Stimulated activated CD4-positive, alpha-beta T cell treated with anti-CD3 and anti-CD28 coated beads, TNF-alpha, amount 100 ng/mL, for 48 hours (primary cell): Measurements from ENCODE around the gene SMG6.
"Not testable (repeated sequence)": the region's sequence is repeated elsewhere in the genome, so short reads cannot be mapped to it uniquely, and the experiment has no call there.

Source experiments
- DNase-seq, 3 donors: peaks; one replicate each; pipeline ENCODE4 v3.0.0-alpha.2; 2020; ENCODE audit warnings: low read depth in 3 of 3

SMG6 gene

DNA sequence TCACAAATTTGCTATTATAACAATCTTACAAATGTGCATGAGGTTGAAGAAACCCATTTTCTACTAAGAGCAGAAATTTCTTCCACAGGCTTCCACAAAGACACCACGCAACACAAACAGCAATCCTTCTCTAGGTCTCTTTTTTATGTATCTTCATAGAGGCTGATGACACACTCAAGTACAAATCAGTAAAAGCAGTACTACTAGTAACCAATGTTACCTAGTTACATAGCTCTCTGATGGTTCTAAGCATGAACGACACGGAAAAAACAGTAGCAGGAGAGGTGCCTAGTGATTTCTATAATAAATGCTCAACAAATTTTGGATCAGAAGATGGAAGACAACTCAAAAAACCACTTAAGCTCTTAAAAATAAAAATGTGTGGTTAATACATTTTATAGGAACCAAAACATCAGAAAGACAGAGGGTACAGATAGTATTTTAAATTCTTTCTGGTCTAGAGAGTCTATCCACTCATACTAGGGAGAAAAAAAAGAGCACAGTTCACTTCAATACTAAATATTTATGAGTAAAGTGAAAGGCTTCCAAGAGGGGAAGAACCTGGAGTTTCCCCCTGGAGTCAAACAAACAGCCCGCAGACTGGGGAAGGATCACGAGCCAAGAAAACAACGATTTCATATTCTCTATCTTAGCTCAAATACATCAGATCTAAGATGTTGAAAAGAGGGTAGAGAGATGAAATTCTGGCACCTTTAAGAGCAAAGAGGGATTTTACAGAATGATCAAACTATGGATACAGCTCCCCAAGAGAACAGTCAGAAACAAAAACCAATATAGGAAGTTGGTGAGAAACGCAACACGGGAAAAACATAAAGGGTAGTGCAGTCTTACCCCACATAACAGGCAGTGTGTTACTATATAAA is 40.2 kb downstream of the SMG6 start:
- DNase-seq = no peak

DNA sequence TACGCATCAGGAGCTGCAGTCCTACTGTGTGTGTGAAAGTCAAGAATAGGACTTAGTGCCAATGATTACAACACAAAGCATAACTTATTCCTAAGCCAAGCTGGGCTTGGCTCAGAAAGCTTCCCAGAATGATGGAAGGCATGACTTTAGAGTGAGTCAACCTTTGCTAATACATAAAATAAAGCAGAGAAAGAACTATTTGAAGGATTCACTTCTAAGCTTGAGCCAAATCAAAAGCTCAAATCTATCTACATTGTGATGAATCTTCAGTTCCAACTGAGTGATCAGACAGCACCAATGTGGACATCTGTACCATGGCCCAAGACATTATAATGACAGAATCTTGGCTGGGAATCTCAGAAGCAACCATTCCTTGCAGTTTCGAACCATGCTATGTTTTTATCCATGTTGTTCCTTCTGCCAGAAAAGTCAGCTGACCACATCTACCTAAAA is 41.4 kb downstream of the SMG6 start:
- no peak for DNase-seq

DNA sequence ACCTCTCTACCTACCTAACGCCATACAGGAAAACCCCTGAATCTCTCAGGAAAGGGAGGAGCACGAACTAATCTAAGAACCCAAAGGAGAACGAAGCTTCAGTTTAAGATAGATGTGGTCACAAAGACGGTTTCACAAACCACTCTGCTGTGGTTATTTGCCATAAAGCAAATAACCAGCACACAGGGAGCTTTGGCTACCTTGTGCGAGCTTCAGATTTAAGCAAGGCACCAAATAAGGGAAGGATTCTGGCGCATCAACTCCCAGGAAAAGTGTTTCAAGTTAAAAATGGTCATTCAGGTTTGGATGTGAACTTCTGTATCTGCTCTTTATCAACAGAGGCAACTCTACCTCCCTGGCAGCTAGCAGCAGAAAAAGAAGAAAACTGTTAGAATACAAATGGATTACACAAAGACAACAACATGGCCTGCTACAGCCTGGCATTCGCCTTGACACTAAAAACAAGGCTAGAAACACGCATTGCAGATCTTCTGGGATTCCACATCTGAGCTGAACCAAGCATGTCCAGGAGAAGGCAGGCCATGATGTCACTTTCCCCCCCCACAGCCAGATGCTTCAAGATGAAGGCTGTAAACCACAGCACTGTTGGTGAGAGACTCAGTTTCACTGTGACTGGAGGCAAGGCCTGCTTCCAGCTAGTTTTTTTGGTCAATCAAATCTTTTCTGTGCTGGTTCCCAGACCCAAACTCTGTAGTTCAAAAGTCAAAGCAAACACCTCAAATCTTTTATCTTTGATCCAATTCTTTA is 43.6 kb downstream of the SMG6 start:
- DNase-seq = peak; percentile 50 to 79 (median 73)

DNA sequence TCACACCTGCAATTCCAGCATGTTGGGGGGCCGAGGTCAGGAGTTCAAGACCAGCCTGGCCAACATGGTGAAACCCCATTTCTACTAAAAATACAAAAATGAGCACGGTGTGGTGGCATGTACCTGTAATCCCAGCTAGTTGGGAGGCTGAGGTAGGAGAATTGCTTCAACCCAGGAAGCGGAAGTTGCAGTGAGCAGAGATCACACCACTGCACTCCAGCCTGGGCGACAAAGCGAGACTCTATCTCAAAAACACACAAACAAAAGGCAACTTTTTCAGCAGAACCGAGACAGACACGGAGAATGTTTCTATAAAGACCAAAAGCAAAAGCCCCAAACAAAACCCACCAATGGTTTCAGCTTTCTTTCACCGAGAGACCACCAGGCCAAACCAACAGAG is 44.8 kb downstream of the SMG6 start:
- DNase-seq = not testable (repeated sequence)

DNA sequence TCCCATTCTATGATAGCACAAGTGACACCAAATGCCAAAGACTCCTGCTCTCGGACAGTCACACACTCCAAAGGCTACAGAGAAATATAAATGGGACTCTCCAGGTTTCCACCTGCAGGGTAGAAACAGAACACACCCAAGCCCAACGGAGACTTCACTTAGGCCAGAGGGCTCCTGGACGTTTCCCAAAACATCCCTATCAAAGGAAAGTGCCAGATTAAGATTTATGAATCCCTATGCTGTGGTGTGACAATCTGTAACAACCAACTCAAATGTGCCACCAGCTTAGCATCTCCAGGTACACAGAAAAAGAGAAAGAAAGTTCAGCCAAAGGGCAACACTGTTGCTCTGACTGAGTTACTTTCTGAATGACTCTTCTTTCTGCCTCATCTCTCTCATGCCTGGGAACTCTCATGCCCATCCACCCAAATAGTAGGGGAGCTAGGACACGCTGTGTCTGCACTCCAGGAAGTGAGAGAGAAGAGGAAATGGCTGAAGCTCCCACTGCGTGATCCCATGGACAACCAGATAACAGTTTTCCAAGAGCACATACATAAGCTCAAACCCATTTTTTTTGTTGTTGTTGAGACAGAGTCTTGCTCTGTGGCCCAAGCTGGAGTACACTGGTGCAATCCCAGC is 49.7 kb downstream of the SMG6 start:
- no peak for DNase-seq

DNA sequence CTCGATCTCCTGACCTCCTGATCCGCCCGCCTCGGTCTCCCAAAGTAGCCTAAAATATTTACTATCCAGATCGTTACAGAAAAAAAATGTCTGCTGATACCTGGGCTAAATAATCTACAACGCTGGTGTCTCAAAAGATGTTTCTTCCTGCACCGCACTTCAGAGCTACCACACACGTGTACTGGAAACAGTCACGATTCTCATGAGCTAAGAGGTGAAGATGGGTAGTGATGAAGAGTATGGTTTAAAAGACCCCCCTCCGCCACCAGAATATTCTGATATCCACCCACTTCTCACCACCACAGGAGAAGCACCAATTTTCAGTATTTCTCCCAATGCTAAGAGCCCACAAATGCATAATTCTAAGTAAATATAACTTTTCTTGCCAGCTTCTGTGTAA is 50.2 kb downstream of the SMG6 start:
- DNase-seq = no peak

DNA sequence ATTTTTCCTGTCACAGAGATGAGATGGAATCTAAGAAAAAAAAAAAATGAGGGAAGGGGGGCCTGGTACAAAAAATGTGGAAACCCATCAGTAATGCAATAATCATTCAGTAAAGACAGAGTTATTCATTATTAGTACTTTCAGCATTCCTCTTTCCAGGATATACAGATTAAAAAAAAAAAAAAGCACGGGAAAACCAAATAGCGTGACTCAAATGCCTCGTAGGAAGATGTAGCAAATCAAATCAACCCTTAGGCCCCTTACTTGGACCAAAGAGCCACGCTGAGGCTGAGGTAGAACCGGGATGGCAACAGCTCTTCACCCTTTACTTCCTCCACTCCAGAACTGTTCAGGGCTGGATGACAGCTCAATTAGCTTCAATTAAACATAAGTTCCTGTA is 52.5 kb downstream of the SMG6 start:
- no peak for DNase-seq

DNA sequence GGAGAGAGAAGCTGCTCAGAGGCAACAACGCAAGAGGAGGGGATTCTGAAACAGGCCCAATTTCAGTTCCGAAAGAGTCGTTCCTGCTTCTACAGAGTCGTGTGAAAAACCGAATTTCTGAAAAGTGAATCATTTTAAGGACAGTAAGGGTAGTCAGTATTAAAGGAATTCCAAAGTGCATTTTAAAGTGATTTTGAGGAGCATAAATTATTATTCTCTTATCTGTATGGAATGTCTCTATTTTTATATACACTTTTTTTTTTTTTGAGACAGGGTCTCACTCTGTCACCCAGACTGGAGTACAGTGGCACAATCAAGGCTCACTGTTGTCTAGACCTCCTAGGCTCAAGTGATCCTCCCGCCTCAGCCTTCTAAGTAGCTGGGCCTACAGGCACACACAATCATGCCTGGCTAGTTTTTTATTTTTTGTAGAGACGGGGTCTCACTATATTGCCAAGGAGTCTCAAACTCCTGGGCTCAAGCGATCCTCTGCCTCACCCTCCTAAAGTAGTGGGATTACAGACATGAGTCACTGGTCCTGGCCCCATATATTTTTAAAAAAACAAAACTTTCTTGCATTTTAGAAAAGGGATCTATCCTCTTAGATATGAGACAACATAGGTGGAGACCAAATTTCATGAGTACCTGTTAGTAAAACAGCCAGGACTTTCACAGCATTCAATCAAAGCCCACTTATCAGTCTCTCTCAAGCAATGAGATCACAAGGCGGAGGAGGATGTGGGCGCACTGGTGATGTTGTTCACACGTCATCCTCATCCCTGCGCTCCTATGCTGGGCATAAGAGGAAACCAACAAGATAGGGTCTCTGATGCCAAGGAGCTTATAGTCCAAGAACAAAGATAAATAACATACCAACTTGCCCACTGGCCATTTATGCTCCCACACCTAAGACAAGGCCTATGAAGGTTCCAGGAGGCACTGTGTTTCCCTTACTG is 53.2 kb downstream of the SMG6 start:
- DNase-seq = no peak

DNA sequence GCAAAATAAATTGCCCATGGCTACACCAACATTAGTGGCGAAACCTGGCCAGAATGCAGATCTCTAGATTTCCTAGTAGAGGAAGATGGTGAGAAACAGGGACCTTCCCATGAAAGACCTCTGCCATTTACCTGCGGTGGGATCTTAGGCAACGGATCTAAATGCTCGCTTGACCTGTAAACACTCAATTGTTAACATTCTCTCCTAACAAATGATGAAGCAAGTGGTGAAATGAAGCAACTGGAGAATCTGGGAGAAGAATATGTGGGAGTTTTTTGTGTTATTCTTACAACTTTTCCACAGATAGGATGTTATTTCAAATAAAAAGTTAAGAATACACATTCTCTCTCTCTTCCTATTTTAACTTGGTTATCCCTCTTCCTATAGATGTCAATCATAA is 56.6 kb downstream of the SMG6 start:
- no peak for DNase-seq

DNA sequence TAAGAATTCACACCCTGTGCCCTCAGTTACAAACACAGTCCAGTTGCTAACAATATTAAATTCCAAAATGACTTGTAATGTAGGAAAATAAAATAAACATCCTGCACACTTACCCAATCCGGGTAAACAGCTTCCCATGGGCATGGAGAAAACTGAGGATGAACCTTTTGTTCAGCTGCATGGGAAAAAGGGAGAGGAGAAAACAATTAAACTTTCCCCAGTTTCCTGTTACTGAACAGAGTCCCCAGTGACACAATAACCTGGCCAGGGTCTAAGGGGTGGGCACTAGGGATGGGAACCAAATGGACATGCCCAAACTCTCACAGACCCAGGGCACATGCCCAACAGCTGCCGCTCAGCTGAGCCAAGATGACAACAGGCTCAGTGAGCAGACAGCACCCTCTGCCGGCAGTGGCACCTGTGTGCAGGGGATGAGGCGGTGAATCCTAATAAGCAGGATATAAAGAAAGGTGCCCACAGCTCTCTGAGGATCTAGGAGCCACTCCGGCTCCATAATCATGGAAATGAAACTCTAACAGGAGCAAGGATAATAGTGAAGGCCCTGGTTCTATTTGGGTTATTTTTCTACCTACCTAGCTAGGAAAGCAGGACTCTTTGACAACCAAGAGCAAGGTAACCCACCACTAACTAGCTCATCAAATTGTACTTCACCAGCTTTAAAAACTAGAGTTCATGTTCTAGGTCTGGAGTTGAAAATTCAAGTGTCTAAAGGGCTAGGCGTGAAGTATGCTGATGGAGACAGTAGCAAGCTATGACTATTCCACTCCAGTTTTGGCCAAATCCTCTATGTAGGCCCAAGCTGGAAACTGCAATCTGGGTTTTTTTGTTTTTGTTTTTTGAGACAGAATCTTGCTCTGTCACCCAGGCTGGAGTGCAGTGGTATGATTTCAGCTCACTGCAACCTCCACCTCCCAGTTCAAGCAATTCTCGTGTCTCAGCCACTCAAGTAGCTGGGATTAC is 58.8 kb downstream of the SMG6 start:
- DNase-seq = peak; percentile 72 to 76 (median 74)

DNA sequence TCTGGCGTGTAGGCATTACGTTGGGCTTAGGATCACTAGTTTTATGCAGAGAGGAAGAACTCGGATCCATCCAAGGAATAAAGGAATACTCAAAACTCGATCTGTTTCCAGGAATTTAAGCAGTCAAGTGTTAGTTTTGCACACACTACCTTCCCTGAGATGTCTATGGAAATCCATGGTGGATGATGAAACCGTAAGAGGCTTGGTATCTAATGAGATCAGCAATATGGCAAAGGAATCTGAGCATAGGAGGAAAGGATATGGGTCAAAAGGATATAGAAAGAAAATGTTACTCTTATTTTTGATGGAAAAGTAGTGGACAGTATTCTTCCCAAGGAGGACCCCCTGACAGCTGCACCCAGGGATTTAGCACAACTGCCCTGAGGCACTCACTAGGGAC is 59.6 kb downstream of the SMG6 start:
- DNase-seq = no peak

DNA sequence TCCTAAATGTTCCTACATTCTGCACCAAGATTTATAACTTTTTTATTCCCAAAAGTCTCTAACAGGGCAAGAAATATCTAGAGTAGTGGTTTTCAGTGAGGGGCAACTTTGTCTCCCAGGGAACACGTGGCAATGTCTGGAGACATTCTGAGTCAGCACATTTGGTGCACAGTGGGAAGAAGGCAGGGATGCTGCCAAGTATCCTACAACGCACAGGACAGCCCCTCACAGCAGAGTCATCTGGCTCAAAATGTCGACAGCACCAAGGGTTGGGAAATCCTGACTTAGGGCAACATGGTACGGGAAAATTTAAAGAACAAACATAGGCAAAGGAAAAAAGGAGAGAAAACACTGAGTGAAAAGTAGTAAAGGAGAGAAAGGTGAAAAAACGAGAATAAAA is 61.8 kb downstream of the SMG6 start:
- no peak for DNase-seq

DNA sequence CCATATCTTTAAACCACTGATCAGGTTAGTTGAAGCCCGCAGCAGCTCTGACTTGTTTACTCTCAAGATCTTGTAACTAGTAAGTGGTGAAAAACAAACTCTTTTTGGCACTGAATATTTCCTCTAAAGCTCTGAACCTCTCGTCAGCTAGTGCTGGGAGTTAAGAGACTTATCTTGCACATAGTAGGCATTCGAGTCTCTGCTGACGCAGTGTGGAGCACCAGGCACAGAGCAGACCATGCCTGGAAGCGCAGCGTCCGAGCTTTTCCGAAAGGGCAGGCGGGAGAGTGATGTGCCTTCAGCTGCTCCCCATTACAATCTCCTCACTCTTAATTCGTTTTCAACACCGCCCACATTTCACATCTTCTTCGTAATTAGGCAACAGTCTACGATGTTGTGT is 63.0 kb downstream of the SMG6 start:
- no peak for DNase-seq

DNA sequence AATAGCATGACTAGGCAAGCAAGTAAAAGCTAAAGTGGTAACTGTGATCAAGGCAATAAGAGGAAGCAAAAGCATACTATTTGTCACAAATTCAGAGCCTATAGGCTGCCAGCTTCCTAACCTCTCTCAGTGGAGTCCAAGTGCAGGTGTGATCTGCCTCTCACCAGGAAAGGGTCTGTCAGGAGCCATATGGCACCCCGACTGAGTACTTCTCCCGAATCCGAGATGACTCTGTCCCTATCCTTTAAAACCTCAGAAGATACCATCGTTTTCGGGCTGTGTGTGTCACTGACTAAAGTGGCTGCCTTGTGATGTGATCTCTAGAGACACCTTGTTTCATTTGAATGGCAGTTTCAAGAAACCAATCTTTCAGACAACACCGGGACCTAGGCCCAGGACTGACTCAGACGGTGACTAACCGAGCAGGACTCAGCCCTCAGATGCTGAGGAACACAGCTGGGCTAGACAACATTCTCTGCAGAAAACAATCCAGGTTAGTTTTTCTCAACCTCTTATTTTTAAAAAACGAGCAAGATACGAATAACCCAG is 63.6 kb downstream of the SMG6 start:
- DNase-seq = peak in 1 of 3 donors; percentile 58

DNA sequence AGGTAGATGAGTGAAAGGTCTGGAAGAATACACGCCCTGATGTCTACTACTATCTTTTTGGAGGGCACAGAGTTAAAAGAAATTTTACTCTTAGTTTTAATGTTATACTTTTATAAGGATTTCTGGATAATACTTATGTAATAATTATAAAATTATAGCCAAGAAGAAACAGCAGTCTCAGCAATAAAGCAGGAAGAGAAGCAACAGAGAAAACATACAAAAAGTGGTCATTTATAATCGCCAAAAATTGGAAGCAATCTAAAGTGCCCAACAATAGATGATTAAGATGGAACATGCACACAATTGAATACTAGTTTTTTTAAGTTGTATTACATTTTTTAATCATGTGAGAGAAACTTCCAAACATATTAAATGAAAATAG is 64.4 kb downstream of the SMG6 start:
- DNase-seq = no peak

DNA sequence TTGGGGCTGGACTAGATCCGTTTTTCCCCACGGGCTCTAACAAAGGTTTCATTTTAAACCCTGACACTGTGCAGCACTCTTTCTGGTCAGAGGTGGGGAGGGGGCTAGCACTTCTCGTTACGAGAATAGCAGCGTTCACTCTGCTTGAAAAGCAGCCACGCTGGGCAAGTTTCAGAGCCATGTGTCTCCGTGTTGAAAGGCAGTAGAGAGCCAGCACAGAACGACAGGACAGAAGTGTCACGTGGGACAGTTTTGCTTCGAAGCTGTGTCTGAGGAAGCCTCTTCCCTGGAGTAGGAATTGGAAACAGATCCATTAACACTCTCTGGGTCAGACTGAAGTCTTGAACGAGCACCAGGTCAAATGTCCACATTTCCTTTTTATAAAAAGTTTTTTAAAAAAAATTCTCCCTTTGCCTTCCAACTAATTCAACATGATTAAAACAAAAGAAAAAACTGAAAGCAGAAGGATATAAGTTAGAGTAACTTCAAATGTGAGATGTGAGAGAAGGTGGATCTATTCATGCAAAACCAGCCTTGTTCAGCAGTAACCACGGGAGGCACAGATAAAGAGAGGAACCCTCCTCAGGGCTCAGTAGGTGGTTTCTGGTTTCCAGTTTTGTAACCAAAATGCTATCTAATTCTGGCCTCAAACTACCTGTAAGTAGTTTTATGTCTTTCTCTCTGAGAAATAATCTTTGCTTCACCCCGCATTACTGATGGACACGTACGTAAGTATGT is 65.0 kb downstream of the SMG6 start:
- DNase-seq = no peak

DNA sequence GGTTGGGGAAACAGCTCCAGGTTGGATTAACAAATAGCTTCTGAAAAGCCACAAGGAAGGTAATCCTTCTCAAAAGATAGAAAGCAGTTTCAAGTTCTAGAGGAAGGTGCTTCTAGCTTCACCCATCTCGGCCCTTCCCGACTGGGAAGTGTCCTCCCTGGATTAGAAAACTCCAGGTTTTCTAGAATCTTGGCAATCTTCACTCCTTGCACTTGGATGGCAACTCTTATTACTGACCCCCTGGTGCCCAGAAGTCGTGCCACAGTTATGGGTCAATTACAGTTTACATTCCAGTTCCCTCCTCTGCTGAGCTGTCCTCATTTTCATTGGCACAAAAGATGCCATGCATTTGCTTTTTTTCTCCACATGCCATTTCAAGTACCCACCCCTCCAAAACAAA is 65.6 kb downstream of the SMG6 start:
- DNase-seq = no peak

DNA sequence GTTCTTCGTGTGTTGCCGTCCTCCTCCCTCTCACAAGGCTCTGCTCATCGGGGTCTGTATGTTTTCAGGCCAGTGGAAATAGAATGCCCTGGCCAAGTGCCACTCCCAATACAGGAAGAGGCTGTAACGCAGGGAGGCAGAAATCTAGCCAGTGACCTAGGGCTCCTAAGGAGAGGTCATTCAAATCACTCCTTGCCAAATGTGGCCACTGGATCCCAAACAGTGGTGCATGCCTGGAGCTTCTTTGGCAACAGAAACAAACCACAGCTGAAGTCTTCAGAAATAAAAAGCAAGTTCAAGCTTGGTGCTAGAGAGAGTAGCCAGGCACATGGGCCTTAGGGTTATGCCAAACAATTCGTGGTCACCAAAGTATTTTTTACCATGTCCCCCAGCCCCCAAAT is 66.1 kb downstream of the SMG6 start:
- DNase-seq = no peak

DNA sequence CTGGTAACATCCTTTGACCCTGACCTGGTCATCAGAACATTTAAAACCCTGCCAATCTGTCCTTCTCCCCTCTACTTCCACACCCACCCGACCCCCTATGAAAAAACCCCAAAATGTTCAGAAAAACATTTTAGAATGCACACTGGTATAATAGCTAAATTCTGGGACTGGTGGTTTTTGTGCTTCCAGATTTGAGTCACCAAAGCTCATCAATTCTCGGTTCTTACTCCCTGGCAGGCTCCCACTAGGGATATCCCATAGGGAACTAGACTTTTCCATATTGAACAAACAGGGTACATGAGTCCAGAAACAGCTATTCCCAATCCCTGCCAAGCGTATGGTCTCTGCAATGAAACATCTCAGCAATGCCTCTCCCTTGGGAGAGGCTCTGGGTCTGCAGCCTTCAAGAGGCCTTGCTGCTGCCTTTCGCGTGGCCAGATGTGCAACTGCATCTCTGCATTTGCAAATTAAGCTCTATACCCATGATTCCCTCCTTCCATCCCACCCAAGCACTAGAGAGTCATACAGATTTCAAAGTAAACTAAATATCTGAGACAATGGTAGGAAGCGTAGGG is 67.7 kb downstream of the SMG6 start:
- no peak for DNase-seq
